Activated CD4-positive, alpha-beta T cell treated with anti-CD3 and anti-CD28 coated beads, Interleukin-10, Interleukin-2, amounts not matched to agents 100 ng/mL and 50 ng/mL, durations not matched to agents 16 hours and 8 hours (primary cell): ENCODE data around the gene AP1M1.

Source experiments
- DNase-seq: peaks from one replicate; pipeline ENCODE4 v3.0.0-alpha.2; 2020

The AP1M1 gene

DNA sequence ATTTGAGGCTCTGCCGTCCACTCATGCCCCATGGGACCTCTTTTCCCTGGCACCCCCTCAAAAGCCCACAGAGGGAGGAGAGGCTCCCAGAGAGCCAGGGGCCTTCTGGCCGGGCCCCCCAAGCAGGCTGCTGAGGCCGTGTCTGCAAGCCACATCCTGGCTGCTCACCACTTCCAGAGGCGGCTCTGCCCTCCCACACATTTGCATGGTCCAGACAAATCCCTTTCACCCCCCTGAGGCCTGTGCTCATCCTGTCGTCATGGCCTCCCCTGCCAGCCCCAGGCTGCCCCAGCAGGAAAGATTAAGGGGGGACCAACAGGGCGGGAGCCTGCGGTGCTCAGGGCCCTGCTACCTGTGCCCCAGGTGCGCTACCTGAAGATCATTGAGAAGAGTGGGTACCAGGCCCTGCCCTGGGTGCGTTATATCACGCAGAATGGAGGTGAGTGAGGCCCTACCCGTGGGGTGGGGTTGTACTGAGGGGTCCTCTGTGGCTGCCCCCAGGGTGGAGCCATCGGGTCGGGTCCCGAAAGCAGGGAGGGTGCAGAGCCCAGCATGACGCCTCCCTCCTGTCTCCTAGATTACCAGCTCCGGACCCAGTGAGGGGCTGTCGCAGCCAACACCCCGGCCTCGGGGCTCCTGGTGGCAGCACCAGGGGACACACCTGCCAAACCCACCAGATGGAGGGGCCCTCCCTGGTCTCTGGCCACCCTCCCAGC is 36.3 kb downstream of the AP1M1 start:
- DNase-seq: no peak

DNA sequence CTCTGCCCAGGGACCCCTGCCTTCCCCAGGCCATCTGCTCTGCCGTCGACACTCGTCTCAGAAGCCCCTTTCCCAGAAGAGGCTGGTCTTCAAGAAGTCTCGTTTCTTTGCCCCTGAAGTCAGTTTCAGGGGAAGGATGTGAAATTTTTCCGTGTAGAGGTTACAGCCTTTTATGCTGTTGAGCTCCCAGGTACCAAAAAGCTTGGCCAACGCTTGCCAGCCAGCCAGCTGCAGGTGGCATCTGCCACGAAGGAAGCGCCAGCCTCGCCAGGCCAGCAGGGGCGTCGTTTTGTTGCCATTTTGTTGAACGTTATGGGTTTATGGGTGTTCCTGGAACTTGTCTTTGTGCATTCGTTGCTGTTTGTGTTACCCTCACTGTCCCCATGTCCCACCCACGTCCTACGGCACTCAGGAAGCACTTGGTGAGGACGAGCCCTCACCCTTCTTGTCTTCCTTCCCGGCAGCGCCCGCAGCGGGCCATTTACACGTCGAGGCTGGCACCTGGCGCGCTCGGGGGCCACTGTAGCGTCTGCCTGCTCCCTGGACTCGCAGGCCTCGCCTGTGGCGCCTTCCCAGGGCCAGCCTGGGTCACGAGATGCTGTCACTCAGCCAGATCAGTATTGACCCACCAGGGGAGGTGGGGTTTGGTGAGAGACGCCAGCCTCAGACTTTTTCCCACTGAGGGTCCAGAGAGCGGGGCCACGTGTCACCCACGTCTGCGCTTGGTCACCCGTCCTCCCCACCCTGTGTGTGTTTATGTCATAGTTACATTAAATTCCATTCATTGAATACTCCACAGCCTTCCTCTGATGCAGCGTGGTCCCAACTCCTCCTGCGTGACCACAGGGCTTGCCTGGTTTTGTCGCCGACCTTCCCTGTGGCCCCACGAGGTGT is 37.1 kb downstream of the AP1M1 start:
- DNase-seq: no peak

DNA sequence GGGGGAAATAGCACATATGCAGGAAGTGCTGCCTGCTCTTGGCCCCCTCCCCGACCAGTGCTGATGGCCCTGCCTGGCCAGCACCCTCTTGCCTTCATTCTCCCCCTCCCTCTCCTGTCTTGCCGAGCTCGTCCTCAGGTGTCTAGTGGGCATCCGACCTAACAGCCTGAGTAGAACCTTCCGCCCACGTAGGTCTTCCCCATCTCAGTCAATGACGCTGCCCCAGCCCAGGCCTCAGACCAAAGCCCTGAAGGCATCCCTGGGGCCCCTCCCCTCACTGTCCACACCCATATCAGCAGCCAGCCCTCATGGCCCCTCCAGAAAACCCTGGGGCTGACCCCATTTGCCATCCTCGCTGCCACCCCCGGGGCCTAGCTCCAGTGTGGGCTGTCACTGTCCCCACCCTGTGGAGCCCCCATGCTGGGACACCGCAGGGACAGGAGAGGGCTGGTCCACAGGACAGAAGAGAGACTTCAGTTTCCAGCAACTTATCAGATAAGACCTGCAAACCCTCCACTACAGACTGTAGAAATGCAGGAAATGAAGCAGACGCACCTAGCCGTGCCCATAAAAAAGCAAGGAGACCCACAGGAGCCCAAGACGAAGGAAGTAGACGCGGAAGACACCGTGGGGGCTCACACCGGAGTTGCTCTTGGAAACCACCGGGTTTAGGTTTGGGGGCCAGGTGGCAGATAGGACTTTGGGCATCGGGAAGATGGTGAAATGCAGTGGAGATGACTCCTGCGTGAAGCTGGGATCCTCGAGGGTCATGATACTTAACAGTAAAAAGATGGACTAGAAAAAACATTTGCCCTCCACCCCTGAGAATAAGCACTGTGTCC is 38.3 kb downstream of the AP1M1 start:
- DNase-seq: no peak

DNA sequence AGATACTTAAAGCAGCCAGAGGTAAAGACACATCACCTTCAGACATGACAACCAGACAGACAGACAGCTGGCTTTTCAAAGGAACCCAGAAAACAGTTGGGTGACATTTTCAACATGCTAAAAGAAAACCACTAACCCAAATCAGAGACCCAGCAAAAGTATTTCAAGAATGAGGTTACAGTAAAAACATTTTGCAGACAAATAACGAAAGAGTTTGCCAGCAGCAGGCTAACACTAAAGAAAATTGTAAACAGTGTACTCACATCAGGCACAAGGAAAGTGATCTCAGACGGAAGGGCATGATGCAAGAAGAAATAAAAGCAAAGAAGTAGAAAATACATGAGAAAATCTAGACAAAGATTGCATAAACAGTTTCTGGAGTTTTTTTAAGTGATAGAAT is 46.4 kb downstream of the AP1M1 start:
- peak; percentile 18 for DNase-seq

DNA sequence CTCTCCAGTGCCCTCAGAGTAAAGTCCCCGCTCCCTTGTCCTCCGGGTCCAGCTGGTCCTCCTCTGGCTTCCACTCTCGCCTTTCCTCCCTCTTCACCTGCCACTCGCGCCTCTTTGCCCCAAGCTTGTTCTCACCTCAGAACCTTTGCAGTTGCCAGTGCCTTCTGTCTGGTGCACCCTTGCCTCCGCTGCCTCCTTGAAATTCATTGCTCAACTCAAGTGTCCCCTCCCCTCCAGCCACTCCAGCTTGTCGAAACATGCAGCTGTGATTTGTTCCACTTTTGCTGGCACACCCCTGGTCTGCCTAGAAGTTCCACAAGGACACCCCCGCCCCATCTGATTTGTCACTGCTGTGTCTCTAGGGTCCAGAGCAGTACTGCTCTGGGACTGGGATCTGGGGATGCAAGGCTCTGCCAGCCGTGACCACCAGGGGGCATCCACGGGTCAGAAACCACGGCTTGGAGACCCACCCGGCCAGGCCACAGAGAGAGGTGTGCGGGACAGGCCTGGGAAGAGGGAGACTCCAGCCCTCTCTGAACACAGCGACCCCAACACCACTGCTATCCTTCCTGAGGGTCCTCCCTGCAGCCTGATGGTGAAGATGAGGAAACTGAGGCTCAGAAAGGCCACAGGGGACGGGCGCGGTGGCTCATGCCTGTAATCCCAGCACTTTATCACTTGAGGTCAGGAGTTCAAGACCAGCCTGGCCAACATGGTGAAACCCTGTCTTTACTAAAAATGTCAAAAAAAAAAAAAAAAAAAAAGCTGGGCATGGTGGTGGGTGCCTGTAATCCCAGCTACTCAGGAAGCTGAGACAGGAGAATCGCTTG is 49.9 kb downstream of the AP1M1 start:
- peak; percentile 85 for DNase-seq

DNA sequence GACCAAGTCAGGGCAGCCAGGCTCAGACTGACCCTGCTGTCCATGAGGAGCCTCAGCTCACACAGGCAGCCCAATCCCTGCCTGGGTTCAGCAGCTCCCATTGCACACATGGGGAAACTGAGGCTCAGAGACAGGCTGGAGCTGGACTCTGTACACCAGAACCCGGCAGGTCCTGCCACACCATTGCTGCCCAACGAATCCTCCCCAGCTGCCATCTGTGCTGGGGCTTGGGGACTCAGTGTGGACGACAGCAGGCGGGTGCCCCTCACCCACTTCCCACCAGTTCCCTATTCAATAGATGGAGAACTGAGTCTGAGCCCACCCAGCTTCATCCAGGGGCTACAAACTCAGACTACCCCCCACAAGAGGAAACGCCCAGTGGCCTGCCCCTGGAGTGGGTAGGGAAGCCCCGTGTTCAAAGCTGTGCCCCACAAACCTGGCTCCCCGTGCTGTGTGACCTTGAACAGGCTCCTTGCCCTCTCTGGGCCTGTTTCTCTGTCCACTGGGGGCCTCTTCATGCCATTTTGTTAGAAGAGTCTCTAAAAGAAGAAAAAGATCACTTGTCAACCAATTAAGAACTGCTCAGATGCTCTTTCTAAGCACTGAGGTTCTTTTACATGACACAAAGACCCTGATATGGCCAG is 50.8 kb downstream of the AP1M1 start:
- DNase-seq: no peak

DNA sequence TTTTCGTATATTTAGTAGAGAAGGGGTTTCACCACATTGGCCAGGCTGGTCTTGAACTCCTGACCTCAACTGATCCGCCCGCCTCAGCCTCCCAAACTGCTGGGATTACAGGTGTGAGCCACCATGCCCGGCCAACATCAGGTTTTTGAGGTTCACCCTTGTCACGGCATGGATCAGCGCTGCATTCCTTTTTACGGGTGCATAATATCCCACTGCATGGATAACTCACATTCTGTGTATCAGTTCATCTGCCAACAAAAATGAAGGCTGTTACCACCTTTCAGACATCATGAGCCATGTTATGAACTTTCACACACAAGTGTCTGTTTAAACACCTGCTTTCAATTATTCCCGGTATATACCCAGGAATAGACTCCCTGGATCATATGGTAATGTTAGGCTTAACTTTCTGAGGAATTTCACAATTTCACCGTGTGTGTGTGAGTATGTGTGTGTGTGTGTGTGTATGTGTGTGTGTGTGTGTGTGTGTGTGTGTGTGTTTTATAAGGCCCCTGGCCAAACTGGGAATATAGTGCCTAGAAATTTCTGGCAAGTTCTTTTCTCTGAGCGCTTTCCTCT is 52.2 kb downstream of the AP1M1 start:
- no peak for DNase-seq

DNA sequence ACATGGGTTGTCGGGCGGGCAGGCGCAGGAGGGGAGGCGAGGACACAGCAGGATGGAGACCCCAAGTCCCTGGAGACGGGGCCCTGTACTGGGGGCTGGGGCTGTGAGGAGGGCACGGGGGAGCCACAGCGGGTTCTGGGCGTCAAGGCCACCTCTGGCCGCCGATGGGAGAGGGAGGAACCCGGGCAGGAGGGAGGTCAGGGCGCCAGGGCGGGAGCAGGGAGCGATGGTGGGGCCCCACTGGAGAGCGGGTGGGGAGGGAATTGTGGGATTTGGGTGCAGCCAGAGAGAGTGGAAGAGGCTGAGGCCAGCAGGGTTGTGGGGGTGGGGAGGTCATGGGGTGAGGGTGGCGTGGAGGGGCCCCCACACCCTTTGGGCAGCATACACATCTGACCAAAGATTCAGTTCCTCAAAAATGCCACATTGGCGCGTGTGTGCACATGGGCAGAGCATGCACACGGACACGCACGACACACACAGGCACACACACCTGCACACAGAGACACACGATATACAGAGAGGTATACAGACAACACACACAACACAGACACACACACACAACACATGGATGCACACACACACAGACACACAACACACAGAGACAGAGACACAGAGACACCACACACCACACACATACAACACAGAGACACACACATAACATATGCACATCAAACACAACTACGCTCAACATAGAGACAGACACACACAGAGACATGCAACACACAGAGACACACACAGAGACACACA is 54.9 kb downstream of the AP1M1 start:
- DNase-seq: no peak

DNA sequence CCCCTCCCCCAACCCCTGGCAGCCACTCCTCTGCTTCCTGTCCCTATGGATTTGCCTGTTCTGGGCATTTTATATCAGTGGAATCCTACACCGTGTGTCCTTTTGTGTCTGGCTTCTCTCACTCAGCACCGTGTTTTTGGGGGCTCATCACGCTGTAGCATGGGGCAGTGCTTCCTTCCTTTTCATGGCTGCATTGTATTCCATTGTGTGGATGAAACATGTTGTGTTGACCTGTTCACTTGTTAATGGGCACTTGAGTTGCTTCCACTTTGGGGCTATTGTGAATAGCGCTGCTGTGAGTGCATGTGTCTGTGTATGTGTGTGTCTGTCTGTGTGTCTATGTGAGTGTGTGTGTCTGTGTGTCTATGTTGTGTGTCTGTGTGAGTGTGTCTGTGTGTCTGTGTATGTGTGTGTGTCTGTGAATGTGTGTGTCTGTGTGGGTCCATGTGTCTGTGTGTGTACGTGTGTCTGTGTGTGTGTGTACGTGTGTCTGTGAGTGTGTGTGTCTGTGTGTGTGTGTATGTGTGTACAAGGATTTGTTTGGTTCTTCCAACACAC is 57.2 kb downstream of the AP1M1 start:
- DNase-seq: no peak

DNA sequence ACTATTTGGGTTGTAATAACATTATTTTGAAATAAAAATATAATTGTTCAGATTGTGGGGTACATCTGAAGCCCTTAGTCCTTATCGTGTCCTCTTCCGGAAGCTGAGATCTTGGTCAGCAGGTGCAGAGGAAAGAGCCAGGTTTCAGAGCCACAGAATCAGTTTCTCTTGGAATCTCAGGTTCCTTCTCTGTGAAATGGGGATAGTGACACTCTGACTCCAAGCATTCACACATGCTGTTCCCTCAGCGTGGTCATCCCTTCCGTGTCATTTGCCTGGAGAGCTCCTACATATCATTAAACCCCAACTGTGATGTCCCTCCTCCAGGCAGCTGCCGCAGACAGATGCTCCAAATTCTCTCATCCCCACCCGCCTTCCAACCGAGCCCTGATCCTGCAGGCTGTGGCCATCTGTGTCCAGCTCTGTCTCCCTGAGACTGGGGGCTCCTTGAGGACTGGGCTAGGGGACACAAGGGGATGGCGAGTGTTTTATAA is 59.8 kb downstream of the AP1M1 start:
- DNase-seq: no peak

DNA sequence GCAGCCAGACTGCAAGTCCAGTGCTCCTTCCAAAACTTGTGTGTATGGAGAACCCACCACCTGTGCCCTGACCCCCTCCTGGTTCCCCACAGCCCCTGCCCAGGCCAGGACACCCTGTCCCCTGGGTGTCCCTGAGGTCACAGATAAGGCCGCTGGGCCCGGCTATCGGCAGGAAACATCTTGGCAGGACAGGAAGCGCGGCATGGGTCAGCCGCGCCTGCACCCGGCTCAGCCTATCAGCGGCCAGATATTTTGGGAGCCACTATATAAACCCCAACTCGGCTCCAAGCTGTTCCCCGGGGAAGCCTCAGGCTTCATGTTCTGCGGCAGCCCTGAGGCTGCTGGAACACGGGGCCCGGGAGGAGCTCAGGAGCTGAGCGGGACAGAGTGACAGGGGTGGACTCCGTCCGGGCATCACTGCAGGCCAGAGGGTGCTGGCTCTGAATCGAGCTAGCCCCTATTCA is 60.8 kb downstream of the AP1M1 start:
- DNase-seq: no peak

DNA sequence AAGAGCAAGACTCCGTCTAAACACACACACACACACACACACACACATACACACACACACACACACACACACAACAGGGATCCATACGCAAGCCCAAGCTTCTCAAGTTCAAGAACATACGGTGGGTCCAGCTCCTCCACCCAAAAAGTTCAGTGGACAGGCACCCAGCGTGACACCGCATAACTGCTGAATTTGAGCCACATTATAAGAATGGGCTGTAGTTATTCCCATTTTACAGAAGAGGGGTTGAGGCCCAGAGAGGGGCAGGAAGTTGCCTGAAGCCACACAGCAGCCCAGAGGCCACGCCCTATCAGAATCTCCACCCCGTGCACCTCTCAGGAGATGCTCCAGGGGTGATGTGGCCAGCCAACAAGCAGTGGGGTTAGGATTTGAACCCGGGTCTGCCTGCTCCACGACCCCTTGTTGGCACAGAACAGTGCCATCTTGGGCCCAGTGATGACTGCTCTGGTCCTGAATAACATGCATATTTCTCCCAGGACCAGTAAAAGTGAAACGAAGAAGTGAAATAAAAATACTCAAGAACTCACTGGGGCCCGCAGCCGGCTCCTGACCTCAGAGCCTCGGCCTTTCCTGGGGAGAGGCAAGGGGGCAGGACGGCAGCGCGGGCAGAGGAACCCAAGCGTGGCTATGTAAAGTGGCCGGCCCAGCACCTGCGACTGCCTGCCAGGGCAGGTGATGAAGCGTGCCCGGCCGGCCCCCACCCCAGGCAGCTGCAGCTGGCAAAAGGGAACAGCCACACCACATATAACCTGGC is 61.9 kb downstream of the AP1M1 start:
- DNase-seq: peak; percentile 17

DNA sequence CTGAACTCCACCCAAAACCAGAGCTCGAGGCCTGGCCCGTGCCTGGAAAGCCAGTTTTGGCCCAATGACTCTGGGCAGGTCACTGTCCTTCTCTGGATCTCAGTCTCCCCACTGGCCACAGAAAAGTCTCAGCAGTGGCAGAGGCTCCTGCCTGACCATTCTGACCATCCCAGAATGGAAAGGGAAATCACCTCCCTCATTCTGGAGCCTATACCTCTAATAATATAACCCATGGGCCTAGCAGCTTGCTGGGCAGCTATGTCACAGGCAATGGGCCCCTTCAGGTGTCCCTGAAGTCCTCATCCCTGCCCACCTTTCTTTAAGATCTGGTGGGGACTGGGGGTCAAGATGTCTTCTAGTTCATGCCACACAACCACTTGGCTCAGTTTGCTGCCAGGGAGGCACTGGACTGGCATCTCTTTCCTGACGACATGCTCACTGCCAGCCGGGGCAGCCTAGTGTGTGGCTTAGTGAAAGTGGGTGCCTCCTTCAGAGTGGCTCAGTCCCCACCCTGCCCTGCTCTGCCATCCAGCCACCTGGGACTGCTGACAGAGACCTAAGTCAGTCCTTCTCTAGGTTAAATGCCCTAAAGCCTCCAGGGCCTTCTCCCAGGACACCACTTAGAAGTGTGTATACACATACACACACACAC is 62.6 kb downstream of the AP1M1 start:
- no peak for DNase-seq

DNA sequence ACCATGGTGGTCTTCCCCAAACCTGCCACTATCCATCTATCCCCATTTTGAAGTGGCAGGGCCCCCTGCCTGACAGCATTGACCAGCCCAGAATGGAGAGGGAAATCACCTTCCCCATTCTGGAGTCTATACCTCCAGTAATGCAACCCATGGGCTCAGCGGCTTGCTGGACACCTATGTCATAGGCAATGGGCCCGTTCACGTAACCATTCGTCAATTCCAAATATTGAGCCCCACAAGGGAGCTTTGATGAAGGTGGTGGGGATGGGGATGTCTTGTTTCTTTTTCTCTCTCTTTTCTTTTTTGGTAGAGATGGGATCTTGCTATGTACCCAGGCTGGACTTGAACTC is 63.1 kb downstream of the AP1M1 start:
- DNase-seq: no peak

DNA sequence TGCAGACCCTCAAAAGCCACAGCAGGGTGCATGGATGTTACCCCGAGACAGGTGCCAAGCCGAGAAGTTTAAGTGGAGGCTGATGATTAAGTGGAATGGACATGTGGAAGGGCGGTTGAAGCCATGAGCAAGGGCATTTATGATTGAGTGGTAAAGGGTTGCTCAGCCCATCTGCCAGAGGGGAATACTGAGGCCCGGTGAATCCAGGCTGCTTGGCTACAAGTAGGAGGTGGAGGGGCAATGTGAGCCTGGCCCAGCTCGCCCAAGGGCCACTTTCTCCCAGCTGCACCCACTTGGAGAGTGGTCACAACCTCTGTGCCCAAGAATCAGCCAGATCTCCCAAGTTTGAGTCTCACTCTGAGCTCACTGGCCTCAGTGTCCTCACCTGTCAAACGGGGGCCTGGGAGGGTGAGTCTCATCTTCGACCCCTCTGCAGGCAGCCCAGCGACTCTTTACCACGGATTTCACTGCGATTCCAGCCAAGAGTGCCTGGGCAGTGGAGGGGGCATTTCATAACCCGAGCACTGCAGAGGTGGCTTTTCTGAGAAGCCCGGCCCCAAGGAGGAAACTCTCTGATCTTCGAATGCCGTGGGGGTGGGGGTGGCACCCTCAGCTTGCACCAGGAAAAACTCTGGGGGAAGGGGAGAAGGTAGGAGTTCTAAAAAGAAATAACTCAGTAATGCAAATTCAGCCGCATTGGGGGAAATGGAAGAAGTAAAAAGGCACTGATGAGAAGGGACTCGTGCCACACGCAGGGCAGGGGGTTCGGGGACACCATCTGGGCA is 64.1 kb downstream of the AP1M1 start:
- DNase-seq: no peak

DNA sequence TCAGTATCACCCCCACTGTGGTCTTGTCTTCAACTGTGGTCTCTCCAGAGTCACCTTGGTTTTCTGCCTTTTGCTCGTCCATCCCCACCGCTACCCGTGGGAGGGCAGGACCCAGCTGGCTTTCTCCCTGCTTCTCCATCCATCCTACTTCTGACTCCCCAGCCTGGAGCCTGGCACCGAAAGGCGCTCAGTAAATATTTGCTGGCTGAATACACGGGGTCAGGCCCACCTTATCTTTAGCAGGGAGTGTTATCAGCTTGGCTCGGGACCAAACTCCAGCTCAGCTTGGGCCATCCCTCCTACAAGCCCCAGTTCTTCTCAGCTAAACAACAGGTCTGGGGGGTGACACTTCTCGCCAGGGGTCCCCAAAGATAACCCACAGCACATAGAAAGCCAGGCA is 64.9 kb downstream of the AP1M1 start:
- DNase-seq: no peak

DNA sequence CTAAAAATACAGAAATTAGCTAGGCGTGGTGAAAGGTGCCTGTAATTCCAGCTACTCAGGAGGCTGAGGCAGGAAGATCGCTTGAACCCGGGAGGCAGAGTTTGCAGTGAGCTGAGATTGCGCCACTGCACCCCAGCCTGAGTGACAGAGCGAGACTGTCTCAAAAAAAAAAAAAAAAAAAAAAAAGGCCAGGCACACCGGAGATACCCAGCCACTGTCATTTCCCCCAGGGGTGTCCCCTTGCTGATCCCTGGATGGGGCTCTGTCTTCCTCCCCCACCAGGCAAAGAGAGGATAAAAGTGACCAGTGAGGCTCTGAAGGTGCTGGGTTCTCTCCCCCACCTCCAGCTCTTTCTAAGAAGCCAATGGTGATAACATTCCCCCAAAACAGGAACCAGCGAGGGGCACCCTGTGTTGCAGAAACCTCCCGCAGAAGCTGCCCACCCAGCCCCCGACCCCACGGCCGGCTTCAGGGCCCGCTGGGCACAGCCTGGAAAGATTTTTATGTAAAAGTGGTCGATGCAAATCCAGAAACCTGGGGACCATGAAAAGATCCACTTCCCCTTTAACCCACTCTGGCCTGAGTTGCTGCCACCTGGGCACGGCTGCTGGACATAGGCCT is 65.5 kb downstream of the AP1M1 start:
- DNase-seq: no peak

DNA sequence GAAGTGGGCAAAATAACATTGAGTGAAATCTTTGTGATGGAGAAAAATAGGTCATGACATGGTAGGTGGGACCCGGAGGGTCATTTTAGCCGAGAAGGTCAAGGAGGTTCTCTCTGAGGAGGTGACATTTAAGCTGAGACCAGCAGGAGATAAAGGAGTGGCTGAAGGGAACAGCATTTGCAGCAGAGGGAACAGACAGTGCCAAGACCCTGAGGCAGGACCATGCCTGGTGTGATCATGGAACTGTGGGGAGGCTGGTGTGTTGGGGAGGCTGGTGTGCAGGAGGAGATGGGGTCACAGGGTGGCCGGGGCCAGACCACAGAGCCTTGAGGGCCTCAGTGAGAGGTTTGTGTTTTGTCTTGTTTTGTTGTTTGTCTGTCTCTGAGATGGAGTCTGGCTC is 67.5 kb downstream of the AP1M1 start:
- DNase-seq: no peak
